ENCODE results near the gene CEP128. TPM values are rescaled to one million over a fixed set of nuclear protein-coding genes. Genes with fewer than 3 reads are reported as not detected.

The CEP128 gene
- total RNA-seq, 1 experiment from 2014 or later: 29.3 TPM

DNA sequence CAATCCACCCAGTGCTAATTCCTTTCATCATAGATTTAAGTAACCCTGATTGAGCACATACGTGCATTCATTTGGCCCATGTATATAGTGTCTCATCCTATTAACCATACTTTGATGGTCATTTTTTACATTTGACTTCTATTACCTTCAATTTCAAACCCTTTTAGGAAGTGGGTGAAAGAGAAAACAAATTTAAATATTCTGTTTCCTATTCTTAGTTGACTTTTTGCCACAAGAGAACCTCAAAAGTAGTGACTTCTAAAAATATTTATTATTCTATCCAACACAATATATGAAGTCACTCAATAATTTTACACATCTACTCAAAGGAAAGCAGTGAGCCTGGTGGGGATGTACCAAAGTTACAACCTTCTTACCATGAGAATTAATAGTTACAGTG, 164.9 kb downstream of the CEP128 start:
- H3K79me2 ChIP-seq (ENCODE audit: low read depth): no peaks in the 10 kb centered on the region

DNA sequence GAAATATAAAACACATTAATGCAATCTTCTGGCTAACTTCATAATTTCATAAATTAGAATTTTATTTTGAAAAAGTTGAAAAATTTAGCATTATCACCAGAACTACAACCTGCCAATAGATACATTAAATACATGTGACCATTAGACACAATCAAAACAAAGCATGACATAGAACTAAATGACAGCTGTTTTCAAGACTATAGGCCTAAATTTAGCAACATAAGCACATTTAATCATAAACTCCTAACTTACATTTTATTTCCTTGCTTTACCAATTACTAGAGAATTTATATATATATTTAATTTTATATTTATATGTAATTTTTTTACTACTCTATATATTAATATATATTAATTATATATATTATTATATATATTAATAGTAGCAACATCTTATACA, 165.4 kb downstream of the CEP128 start:
- H3K9me3 ChIP-seq (ENCODE audit: insufficient read depth, low read depth): no peaks in the 10 kb centered on the region
- H3K4me1 ChIP-seq (replicated peaks; ENCODE audit: insufficient read depth): no peaks in the 10 kb centered on the region
- H3K79me2 ChIP-seq (ENCODE audit: low read depth): no peaks in the 10 kb centered on the region
- no peaks in the 10 kb centered on the region for H3F3A ChIP-seq (ENCODE audit: insufficient read depth, low read depth)
- H2AFZ ChIP-seq: no peak overlapping the region
- no peak overlapping the region for H3K27ac ChIP-seq
- BruUV-seq (replicated peaks): no TSS peak
- DNase-seq: no peak
- H3K36me3 ChIP-seq (ENCODE audit: low read depth): no peaks in the 10 kb centered on the region
- intact Hi-C loops (cut with micrococcal nuclease; ENCODE audit: unreplicated experiment): no loop called here
- CTCF ChIA-PET: no interaction called here
- no peak overlapping the region for H3K4me3 ChIP-seq
- no peak for TF ChIP-seq EZH2 (IDR thresholded peaks at IDR 0.05; ENCODE audit: low read depth)
- TF ChIP-seq, protein P1, sequence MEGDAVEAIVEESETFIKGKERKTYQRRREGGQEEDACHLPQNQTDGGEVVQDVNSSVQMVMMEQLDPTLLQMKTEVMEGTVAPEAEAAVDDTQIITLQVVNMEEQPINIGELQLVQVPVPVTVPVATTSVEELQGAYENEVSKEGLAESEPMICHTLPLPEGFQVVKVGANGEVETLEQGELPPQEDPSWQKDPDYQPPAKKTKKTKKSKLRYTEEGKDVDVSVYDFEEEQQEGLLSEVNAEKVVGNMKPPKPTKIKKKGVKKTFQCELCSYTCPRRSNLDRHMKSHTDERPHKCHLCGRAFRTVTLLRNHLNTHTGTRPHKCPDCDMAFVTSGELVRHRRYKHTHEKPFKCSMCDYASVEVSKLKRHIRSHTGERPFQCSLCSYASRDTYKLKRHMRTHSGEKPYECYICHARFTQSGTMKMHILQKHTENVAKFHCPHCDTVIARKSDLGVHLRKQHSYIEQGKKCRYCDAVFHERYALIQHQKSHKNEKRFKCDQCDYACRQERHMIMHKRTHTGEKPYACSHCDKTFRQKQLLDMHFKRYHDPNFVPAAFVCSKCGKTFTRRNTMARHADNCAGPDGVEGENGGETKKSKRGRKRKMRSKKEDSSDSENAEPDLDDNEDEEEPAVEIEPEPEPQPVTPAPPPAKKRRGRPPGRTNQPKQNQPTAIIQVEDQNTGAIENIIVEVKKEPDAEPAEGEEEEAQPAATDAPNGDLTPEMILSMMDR (conservative IDR thresholded peaks at IDR 0.05): no peak
- POLR2A ChIA-PET (ENCODE audit: unreplicated experiment): no interaction called here
- H3K27me3 ChIP-seq (ENCODE audit: insufficient read depth, low read depth): no peaks in the 10 kb centered on the region
- H3K9me2 ChIP-seq (ENCODE audit: insufficient read depth): no peaks in the 10 kb centered on the region
- no peak overlapping the region for H3K4me2 ChIP-seq
- no peaks in the 10 kb centered on the region for H4K20me1 ChIP-seq (ENCODE audit: insufficient read depth)

More for the DNA sequence above, 164.9 kb downstream of the CEP128 start:
- no peak overlapping the region for H3K27ac ChIP-seq
- POLR2A ChIA-PET (ENCODE audit: unreplicated experiment): no interaction called here
- no TSS peak for BruUV-seq (replicated peaks)
- no peaks in the 10 kb centered on the region for H3F3A ChIP-seq (ENCODE audit: insufficient read depth, low read depth)
- no peaks in the 10 kb centered on the region for H3K4me1 ChIP-seq (replicated peaks; ENCODE audit: insufficient read depth)
- no peak overlapping the region for H3K4me3 ChIP-seq
- H3K36me3 ChIP-seq (ENCODE audit: low read depth): no peaks in the 10 kb centered on the region
- H3K9me2 ChIP-seq (ENCODE audit: insufficient read depth): no peaks in the 10 kb centered on the region
- H3K9me3 ChIP-seq (ENCODE audit: insufficient read depth, low read depth): no peaks in the 10 kb centered on the region
- no peak for DNase-seq
- CTCF ChIA-PET: no interaction called here
- intact Hi-C loops (cut with micrococcal nuclease; ENCODE audit: unreplicated experiment): no loop called here
- no peaks in the 10 kb centered on the region for H4K20me1 ChIP-seq (ENCODE audit: insufficient read depth)
- no peaks in the 10 kb centered on the region for H3K27me3 ChIP-seq (ENCODE audit: insufficient read depth, low read depth)
- TF ChIP-seq, protein P1 (conservative IDR thresholded peaks at IDR 0.05): no peak
- TF ChIP-seq EZH2 (IDR thresholded peaks at IDR 0.05; ENCODE audit: low read depth): no peak
- H2AFZ ChIP-seq: no peak overlapping the region
- no peak overlapping the region for H3K4me2 ChIP-seq

DNA sequence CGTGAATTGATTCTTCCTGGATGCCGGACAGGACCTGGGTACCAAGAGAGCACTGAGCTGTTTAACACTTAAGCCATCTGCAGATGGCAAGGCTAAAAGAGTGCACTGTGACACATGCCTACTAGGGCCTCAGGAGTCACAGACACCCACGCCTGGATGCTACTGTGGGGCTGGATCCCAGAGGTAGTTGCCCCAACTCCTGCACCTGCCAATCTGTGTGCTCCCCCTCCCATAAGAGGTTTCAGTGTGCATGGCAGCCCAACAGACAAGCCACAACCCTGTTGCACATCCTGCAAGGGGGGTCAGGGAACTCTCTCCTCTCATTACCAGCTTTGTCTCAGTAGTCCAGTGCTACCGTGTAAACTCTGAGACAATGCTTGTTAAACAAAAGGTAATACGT, 169.0 kb downstream of the CEP128 start:
- Histone ChIP-seq H3K27me3 (ENCODE audit: insufficient read depth, low read depth) (no peaks in the 10 kb centered on the region), H3K9me3 (ENCODE audit: insufficient read depth, low read depth) (no peaks in the 10 kb centered on the region), H3K27ac (no peak overlapping the region), H3K4me1 (replicated peaks; ENCODE audit: insufficient read depth) (no peaks in the 10 kb centered on the region), H3K4me3 (no peak overlapping the region), H3K4me2 (no peak overlapping the region), H2AFZ (no peak overlapping the region), H4K20me1 (ENCODE audit: insufficient read depth) (no peaks in the 10 kb centered on the region), H3F3A (ENCODE audit: insufficient read depth, low read depth) (no peaks in the 10 kb centered on the region), H3K79me2 (ENCODE audit: low read depth) (no peaks in the 10 kb centered on the region), H3K9me2 (ENCODE audit: insufficient read depth) (peaks cover 6% of the 10 kb centered on the region; the same call in 1 of the 2 replicates), H3K36me3 (ENCODE audit: low read depth) (no peaks in the 10 kb centered on the region)
- BruUV-seq (replicated peaks): no TSS peak
- TF ChIP-seq, protein P1 (conservative IDR thresholded peaks at IDR 0.05): no peak
- TF ChIP-seq EZH2 (IDR thresholded peaks at IDR 0.05; ENCODE audit: low read depth): no peak
- intact Hi-C loops (cut with micrococcal nuclease; ENCODE audit: unreplicated experiment): no loop called here
- DNase-seq: no peak
- POLR2A ChIA-PET (ENCODE audit: unreplicated experiment): no interaction called here
- CTCF ChIA-PET: no interaction called here

Data from PC-9 (cell line).